HT1080 (cell line): ENCODE measurements around the gene SBF1. TPM values are rescaled to one million over a fixed set of nuclear protein-coding genes. Genes with fewer than 3 reads are reported as not detected.

ENCODE experiments used
- DNase-seq: peaks from one replicate; pipeline ENCODE4 v3.0.0-alpha.2; 2015; ENCODE audit warnings: low read depth
- total RNA-seq: library from RNA; depleted of rRNA; stranded (reverse); fragments of >200 nt; shearing (Covaris generic); gene quantifications from 2 replicates; pipeline ENCODE4 v1.2.3, GENCODE V29; 2014

SBF1 gene
- total RNA-seq, 1 experiment from 2014 or later: 76.2 TPM

DNA sequence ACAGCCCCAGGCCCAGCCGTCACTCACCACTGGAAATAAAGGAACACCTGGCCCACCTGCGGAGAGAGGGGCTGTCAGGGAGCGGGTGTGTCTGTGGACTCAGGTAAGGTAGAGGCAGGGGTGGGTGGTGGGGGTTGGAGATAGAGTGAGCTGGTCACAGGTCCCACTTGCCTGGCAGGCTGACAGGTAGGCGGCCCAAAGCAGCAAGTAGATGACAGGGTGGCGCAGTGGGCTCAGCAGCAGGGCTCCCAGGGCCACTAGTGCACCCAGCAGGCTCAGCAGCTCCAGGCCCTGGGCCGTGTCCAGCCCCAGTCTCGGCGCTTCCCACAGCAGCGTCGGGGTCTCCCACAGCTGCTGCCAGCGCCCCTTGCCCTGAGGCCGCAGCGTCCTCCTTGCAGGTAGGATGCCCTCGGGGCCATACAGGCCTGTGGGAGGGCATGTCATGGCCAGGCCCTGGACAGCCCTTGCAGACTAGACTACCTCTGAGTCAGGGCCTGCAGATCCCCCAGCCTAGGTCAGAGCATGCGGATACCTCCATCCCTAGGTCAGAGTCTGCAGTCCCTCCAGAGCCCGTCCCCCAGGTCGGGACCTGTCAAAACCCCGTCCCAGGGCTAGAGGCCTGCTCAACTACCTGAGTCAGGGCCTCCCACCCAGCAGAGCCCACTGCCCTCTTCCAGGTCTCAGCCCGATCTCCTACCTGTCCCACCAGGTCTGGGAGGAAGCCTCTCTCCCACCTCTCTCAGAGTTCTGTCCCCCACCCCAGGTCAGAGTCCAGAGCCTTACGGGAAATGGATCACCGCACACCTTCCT, 32.0 kb upstream of the SBF1 start:
- DNase-seq: no peak

DNA sequence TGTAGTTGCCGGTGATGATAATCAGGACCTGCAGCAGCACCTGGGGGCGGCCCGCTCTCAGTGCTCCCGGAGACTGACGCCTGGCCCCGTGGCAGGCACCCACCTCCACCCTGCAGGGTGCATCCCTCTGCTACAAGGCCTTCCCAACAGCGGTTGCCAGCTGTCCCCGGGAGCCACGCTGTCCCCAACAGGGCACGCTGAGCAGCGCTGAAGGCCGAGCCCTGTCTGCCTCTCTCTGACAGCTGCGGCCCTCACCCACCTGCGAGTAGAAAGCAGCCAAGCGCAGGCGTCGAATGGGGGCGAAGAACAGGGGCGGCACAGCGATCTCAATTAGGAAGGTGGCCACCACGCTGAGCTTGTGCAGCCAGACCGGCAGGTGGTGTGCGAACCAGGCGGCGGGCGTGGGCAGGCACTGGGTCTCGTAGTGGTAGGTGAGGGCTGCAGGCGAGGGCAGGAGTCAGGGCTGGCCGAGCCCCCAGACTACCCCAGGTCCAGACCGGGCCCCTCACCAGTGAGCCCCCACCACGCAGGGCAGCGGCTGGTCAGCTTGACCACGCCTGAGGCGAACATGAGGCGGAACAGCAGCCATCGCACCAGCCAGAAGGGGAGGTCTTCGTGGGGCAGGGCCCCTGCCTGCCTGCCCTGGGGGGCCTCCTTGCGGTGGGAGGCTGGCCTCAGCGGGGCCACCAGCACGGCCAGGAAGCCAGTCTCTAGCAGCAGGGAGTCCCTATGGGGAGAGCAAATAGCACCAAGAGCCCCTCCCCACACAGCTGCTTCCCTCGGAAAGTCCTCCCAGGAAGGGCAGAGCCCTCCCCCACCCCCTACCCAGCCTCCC, 31.2 kb upstream of the SBF1 start:
- no peak for DNase-seq

DNA sequence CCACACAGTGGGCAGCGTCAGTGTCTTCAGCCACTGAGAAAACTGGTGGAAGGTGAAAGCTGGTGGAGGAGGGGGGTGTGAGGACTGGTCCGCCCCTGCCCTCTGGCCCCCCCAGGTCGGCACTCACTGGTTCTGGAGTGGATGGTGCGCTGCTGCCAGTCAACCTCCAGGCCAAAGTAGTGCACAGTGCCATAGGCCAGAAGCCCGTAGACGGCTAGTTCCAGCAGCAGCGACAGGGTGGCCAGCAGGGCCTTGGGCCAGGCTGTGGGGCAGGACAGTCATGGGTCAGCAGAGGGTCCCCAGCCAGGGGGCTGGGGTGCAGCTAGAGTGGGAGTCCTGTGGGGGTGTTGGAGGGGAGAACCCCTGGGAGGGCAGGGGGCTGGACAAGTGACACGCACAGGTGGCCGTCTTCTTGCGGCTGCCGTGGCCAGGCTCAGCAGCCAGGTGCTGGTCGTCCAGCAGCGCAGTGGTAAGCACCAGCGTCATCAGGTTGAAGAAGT, 30.5 kb upstream of the SBF1 start:
- no peak for DNase-seq

DNA sequence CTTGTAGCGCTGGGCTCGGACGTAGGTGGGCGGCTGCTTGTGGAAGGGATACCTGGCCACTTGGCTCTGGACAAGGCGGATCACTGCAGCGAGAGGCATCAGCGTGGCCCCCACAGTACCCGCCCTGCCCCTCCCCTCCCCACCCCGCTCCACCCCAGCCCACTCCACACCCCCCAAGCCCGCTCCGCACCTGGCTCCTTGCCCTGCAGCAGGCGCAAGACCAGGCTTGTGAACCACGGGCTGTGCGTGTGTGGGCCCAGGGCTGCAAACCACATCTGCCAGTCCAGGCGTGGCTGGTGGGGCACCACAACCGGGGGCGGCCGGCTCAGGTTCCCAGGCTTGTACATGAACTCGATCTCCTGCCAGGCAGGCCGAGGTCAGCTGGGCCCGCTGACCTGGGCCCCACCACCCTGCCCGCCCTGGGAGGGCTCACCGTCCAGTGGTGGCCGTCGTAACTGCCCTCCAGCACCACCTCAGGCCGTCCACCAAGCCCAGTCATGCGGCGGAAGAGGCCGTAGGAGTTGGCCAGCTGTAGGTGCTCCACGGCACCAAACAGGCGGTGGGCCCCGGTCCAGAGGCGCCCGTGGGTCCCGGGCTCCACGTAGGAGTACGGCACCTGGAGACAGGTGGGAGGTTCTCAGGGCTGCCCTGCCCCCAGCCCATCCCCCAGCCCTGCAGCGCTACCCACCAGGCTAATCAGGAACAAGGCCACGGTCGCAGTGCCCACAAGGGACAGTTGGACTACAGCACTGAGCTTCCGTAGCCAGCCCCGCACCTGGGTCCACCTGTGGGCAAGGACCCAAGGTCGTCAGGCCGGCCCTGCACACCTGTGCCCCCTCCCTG, 29.8 kb upstream of the SBF1 start:
- no peak for DNase-seq

DNA sequence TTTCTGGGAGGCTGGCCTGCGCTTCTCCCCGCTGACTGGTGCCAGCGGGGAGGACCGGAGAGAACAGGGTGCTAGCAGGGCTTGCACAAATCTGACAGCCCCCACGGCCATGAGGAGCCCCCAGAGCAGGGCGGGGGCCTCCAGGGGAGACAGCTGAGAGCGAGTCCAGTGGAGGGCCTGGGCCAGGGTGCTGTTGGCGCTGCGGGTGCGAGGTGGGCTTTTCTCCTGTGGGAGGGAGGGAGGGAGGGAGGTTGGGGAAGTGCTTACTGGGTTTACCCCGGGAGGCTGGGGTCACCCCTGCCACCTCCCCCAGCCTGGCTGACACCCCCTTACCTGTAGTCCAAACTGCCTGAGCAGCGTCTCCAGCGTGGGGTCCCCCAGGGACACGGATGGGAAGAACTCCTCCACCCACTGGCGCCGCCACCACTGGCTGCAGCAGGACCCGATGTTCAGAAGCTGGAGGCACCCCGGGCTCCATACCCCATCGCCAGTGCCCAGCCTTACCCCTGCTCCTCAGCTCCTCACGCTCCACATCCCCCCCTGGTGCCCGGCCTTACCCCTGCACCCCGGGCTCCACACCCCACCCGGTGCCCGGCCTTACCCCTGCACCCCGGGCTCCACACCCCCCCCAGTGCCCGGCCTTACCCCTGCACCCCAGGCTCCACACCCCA, 28.8 kb upstream of the SBF1 start:
- DNase-seq: no peak

DNA sequence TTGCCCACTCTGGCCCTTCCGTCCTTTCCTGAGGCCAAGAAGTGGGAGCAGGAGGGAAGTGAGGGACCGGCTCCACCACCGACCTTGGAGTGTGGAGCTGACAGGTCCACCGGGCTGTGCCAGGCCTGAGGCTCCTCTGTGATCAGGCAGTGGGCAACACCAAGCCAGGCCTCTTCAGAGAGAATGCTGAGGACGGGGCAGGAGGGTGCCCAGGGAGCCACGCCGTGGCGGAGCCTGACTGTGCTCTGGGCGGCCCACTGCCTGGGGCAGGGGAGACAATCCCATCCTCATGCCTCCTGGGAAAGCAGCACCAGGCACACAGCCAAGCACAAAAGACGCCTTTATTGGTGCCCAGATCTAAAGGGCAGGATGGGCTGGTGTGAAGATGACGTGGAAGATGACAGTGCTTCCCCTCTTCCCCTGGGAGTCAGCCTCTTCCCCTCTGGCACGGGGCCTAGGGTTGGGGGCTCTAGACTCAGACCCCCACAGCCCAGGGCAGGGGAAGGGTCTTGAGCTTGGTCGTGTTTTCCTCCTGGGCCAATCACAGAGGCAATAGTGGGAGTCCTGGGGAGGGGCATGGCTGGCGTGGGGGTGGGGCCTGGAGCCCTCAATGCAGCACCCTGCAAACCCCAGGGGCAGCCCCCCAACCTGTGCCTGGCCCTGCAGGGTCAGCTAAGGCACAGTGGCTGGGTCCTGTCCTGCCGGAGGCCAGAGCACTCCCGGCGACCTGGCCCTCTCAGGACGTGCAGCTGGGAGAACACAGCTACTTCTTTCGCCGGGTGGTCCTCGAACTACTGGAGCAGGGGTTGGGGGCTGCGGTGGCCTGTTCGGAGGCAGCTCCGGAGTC, 28.0 kb upstream of the SBF1 start:
- no peak for DNase-seq

DNA sequence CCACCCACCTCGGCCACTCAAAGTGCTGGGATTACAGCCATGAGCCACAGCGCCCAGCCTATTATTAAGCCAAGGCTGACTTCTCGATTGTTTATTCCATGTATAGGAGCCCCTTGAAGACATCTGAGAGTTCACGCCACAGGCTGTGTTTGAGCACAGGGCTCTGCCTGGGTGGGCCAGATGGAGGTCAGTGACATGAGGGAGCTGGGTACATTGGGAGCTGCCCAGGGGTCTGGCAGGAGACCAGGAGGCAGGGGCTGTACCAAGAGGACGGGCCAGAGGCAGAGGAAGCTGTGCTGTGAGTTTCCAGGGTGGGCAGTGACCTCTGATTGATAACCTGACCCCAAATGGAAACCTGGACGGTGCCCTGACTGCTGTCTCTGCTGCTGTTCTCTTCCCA, 27.3 kb upstream of the SBF1 start:
- no peak for DNase-seq

DNA sequence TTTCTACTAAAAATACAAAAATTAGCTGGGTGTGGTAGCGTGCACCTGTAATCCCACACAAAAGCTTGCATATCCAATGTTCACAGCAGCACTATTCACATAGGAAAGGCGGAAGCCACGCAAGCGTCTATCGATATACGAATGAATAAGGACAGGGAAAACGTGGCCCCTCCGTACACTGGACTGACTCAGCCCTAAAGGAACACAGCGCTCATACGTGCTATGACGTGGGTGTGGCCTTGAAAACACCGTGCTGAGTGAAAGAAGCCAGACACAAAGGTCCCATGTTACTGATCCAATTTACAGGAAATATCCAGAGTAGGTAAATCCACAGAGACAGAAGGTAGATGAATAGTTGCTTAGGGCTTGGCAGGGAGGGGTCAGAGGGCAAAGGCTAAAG, 25.6 kb upstream of the SBF1 start:
- DNase-seq: no peak

DNA sequence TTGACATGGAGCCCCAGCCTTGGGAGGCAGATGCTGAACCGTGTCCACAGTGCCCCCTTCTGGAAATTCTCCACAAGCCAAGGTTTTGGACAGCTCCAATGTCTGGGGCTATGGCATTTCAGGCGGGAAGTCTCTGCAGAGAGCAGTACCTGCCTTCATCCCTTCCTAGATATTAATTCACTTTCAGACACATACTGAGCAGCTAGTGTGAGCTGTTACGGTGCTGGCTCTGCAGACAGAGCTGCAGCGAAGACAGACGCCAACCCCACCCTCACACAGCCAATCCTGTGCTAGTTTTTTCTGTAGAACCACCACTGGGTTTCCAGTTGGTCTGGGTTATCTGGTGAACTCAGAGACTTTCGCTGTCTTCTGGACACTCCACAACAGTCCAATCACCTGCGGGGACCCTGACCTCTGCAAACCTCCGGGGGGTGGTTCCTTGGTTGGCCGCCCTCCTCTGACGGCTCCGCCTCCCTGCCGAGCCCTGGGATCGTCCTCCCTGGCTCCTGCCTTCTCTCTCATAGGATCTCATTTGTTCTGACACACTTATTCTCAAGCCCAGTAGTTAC, 23.6 kb upstream of the SBF1 start:
- peak; percentile 68 for DNase-seq

DNA sequence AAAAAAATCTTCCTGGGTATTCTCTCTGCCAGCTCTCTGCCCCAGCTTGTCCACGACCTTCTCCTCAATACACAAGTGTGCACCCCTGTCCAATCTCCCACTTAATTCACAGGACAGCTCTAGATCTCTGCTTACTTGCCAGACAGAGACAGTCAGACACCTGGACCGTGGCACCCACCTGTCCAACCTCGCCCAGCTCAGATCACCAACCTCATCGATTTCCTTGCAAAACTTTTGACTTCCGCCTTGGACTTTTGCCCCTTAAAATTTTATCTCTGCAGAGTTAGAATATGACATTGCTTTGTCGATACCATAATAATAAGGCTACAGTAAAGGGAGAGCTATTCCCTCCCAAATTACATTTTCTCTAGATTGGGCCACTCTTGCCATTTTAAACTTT, 22.3 kb upstream of the SBF1 start:
- DNase-seq: no peak

DNA sequence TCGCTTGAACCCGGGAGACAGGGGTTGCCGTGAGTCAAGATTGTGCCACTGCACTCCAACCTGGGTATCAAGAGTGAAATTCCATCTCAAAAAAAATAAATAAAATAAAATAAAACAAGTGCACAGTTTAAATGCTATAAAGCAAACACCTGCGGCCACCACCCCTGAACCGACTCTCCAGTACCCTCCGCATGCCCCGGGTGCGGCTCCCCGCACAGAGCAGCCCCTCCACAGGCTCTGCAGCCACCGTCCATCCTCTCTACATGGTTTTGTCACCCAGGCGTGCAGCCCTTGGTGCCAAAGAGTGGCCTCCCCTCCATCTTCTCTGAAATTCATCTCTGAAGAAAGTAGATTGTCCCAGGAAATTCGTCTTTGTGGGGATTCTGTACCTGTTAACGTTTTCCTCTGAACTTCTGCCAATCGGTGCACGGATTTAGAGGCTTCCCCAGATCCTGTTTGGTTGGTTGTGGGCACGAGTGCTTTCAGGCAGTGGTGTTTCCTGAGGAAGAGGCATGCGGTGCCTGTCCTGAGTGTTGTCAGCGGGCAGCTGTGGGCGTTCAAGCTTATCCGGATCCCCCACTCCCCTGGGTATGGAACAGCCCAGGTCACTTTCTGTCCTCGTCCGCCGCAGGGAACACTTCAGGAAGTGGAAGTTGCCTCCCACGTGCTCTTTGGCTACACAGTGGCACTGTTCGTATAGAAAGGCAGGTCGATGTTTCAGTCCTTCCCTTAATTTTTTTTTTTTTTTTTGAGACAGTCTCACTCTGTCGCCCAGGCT, 15.9 kb upstream of the SBF1 start:
- DNase-seq: no peak

DNA sequence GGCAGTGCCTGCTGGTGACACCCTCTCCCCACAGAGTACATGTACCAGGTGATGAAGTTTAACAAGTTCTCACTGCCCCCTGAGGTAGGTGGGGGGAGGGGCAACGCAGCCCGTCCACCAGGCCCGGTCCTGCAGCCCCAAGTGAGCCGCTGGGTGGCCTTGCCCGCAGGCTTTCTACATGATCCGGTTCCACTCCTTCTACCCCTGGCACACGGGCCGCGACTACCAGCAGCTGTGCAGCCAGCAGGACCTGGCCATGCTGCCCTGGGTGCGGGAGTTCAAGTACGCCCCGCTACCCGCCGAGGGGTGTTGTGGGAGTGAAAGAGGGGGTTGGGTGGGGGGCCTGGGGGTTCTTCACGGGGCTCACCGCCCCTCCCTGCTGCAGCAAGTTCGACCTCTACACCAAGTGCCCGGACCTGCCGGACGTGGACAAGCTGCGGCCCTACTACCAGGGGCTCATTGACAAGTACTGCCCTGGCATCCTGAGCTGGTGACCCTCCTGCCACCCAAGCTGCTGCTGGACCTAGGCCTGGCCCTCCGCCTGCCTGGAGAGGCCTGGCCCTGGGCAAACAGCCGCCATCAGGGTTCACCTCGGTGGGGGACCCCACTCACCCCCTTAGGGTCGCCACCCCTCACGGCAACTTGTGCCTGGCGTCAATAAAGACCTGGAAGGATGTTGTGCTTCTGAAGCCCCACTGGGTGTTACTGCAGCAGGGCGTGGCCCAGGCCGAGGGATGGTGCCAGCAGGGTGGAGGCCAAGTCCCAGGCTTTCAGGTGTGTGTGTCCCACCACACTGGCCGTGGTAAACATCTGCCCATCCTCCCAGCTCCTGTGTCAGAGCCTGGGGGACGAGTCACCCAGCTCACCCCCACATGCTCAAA, 14.8 kb upstream of the SBF1 start:
- no peak for DNase-seq

DNA sequence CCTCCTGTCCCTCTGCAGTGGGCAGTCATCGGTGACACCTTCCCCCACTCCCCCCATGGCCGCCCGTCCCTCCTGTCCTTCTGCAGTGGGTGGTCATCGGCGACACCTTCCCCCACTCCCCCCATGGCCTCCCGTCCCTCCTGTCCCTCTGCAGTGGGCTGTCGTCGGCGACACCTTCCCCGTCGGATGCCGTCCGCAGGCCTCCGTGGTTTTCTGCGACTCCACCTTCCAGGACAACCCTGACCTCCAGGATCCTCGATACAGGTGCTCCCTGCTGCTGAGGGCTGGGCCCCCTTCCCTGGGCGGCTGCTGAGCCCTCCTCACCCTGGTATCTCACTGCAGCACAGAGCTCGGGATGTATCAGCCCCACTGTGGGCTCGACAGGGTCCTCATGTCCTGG, 14.1 kb upstream of the SBF1 start:
- no peak for DNase-seq

DNA sequence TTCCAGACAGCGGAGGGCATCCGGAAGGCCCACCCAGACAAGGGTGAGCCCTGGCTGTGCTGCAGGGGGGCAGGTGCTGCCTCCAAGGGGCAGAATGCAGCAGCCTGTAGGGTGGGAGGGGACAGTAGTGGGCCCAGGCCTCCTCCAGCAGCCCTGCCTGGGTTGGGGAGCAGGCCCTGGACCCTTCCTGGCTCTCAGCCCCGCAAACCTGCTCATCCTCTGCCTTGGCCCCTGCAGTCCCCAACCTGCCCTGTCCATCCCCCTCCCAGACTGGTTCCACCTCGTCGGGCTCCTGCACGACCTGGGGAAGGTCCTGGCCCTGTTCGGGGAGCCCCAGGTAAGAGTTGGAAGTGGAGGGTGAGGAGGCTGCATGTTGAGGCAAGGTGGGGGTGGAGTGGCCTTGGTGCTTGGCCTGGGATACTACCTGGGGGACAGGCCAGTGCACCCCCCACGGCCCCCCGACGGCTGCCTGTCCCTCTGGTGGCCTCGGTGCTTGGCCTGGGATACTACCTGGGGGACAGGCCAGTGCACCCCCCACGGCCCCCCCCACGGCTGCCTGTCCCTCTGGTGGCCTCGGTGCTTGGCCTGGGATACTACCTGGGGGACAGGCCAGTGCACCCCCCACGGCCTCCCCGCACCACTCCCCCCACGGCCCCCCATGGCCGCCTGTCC, 13.3 kb upstream of the SBF1 start:
- DNase-seq: no peak

DNA sequence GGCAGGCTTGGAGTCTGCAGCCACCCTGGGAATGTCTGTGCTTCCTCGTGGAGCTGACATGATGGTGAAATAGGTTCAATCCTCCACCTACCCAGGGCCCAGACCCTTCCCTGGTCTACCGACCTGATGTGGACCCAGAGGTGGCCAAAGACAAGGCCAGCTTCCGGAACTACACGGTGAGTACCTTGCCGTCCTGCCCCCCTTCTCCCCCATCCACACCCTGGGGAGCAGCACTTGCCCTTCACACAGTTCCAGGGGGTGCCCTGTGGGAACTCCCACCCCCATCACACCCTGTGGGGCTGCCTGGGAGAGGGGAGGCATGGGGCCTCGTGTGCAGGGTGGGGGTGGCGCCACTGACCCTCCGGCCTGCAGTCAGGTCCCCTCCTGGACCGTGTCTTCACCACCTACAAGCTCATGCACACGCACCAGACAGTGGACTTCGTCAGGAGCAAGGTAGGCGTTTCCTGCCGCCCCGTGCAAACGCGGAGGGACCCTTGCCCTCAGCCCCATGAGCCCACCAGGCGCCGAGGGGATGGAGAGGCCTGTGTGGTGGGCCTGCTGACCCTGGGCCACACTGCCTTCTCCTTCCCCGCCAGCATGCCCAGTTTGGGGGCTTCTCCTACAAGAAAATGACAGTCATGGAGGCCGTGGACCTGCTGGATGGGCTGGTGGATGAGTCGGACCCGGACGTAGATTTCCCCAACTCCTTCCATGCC, 12.6 kb upstream of the SBF1 start:
- DNase-seq: no peak

DNA sequence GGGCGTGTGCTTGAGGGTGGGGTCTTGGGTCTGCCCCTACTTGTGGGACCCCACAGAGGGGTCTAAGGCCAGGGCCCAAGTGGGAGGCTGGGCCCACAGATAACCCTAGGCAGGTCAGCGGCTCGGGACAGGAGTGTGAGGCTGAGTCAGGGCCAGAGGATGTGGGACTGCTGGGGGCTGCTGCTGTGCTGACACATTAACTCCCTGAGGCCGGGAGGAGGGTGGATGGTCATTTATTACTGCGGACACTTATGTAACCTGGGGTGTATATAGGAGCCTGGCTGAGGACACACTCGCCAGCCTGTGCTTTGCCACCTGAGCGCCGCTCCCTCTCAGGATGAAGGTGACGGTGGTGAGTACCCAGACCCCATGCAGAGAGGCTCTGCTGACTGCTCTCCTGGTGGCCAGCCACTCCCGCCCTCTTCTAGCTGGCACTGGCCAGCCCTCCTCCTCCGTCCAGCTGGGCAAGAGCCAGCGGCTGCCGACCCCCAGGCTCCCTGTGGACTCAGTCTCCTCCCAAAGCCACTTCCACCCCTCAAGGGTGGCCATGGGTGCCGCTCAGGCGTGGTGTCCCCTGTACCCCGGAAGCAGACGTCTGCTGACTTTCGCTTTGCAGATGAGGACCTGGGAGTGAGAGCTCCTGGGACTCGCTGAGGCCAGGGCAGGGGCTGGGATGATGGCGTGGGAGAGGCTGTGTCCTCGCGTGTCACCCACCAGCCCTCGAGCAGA, 11.9 kb upstream of the SBF1 start, which contains the start of gene MIOX:
Gene MIOX, plus strand, starts transcription at position 299 of the 729 bp plus-strand sequence. Its CDS starts 39 bp downstream, at position 338.
- DNase-seq: no peak
